HCT116 (cell line): ENCODE measurements around the gene TEX264.

Experiments used
- CEBPB ChIP-seq: IDR thresholded peaks from 2 replicates; pipeline ENCODE4 v1.6.1; 2012; ENCODE audit warnings: low read depth
- EZH2 ChIP-seq: fragments of 200-600 bp; sonication (generic); IDR thresholded peaks from 2 replicates; pipeline ENCODE4 v1.6.1; 2017; ENCODE audit warnings: antibody characterized with exemption, mixed run types
- EZH2phosphoT487 ChIP-seq: fragments of 200-600 bp; IDR thresholded peaks from 2 replicates; pipeline ENCODE4 v1.6.1; 2018; ENCODE audit warnings: antibody characterized with exemption, borderline replicate concordance
- FOSL1 ChIP-seq: IDR thresholded peaks from 2 replicates; pipeline ENCODE4 v1.6.1; 2012; ENCODE audit warnings: low read depth
- POLR2A ChIP-seq: IDR thresholded peaks from 2 replicates; pipeline ENCODE4 v1.7.0; 2011; ENCODE audit warnings: borderline replicate concordance; ENCODE audit not compliant: insufficient read depth, insufficient read length; ENCODE audit errors: extremely low read depth
- SRF ChIP-seq: IDR thresholded peaks from 2 replicates; pipeline ENCODE4 v1.6.1; 2012; ENCODE audit warnings: low read depth
- TF ChIP-seq, protein P1 (sequence below), 3 experiments: fragments of 200-600 bp in 1 of 3; sonication (generic) in 1 of 3; IDR thresholded peaks in 2 of 3; conservative IDR thresholded peaks in 1 of 3; 2 replicates each; pipeline ENCODE4 v1.5.1; 2012 to 2017; ENCODE audit warnings: low read depth in 2 of 3, low read length in 2 of 3, antibody characterized with exemption in 1 of 3, borderline replicate concordance in 1 of 3, control low read depth in 1 of 3, mild to moderate bottlenecking in 1 of 3, mixed read lengths in 1 of 3, mixed run types in 1 of 3, moderate library complexity in 1 of 3; ENCODE audit not compliant: insufficient read depth in 1 of 3
- TF ChIP-seq, protein P2 (sequence below): IDR thresholded peaks from 2 replicates; pipeline ENCODE4 v1.6.1; 2012; ENCODE audit warnings: low read depth
- TF ChIP-seq, protein P3 (sequence below): IDR thresholded peaks from 2 replicates; pipeline ENCODE4 v1.6.1; 2012

DNA sequence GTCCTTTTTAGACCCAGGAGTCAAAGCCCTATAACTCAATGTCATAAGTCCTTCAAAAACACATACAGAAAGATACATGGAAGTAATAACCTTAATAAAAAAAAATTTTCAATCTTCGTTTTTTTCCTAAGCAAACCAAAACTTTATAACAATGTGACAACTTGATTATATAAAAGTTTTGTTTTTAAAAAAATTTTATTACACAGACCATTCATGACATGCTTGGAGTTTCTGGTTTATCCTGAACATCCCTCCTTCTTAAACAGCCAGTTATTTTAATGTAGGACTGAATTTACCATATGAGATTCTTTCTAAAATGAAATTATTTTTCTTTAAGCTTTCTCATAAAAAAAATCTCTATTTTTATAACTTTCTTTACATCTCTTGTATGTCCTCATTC lies 77.3 kb downstream of the TEX264 start:
- TF ChIP-seq, protein P1, sequence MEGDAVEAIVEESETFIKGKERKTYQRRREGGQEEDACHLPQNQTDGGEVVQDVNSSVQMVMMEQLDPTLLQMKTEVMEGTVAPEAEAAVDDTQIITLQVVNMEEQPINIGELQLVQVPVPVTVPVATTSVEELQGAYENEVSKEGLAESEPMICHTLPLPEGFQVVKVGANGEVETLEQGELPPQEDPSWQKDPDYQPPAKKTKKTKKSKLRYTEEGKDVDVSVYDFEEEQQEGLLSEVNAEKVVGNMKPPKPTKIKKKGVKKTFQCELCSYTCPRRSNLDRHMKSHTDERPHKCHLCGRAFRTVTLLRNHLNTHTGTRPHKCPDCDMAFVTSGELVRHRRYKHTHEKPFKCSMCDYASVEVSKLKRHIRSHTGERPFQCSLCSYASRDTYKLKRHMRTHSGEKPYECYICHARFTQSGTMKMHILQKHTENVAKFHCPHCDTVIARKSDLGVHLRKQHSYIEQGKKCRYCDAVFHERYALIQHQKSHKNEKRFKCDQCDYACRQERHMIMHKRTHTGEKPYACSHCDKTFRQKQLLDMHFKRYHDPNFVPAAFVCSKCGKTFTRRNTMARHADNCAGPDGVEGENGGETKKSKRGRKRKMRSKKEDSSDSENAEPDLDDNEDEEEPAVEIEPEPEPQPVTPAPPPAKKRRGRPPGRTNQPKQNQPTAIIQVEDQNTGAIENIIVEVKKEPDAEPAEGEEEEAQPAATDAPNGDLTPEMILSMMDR (IDR thresholded peaks at IDR 0.05 in 2 of 3, conservative IDR thresholded peaks at IDR 0.05 in 1 of 3; ENCODE audit: borderline replicate concordance in 1 of 3, insufficient read depth in 1 of 3, low read depth in 2 of 3, low read length in 2 of 3), result no peak
- TF ChIP-seq POLR2A (no peak), EZH2 (no peak), EZH2phosphoT487 (no peak), FOSL1 (no peak), CEBPB (no peak), SRF (no peak)
- TF ChIP-seq, protein P2, sequence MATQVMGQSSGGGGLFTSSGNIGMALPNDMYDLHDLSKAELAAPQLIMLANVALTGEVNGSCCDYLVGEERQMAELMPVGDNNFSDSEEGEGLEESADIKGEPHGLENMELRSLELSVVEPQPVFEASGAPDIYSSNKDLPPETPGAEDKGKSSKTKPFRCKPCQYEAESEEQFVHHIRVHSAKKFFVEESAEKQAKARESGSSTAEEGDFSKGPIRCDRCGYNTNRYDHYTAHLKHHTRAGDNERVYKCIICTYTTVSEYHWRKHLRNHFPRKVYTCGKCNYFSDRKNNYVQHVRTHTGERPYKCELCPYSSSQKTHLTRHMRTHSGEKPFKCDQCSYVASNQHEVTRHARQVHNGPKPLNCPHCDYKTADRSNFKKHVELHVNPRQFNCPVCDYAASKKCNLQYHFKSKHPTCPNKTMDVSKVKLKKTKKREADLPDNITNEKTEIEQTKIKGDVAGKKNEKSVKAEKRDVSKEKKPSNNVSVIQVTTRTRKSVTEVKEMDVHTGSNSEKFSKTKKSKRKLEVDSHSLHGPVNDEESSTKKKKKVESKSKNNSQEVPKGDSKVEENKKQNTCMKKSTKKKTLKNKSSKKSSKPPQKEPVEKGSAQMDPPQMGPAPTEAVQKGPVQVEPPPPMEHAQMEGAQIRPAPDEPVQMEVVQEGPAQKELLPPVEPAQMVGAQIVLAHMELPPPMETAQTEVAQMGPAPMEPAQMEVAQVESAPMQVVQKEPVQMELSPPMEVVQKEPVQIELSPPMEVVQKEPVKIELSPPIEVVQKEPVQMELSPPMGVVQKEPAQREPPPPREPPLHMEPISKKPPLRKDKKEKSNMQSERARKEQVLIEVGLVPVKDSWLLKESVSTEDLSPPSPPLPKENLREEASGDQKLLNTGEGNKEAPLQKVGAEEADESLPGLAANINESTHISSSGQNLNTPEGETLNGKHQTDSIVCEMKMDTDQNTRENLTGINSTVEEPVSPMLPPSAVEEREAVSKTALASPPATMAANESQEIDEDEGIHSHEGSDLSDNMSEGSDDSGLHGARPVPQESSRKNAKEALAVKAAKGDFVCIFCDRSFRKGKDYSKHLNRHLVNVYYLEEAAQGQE, result no peak
- TF ChIP-seq, protein P3, sequence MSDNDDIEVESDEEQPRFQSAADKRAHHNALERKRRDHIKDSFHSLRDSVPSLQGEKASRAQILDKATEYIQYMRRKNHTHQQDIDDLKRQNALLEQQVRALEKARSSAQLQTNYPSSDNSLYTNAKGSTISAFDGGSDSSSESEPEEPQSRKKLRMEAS, result no peak
